ENCODE results near the gene PGM5. TPM values are rescaled to one million over a fixed set of nuclear protein-coding genes. Genes with fewer than 3 reads are reported as not detected.
"Not testable (repeated sequence)": the region's sequence is repeated elsewhere in the genome, so short reads cannot be mapped to it uniquely, and the experiment has no call there.

Gene PGM5
- total RNA-seq, 1 experiment from 2014 or later = 0.15 TPM

- H3K9me2 ChIP-seq (ENCODE audit: insufficient read depth); H3K79me2 ChIP-seq (ENCODE audit: insufficient read depth, low read length); RAD21 ChIA-PET (ENCODE audit: low non-redundant PET in 1 of 2, low total read pairs in 2 of 2, uncharacterized antibody in 2 of 2, unreplicated experiment in 2 of 2); H4K20me1 ChIP-seq (ENCODE audit: insufficient read depth); BruUV-seq (replicated peaks); CTCF ChIA-PET; POLR2A ChIA-PET; H3K36me3 ChIP-seq (ENCODE audit: control insufficient read depth in 1 of 2, insufficient read depth in 2 of 2, low read length in 2 of 2); intact Hi-C loops (cut with micrococcal nuclease); H3K4me2 ChIP-seq (ENCODE audit: low read length); ATAC-seq; H3K27ac ChIP-seq (ENCODE audit: low read depth, low read length); H2AFZ ChIP-seq (ENCODE audit: low read depth, low read length, poor library complexity, severe bottlenecking); H3K4me1 ChIP-seq (ENCODE audit: control insufficient read depth in 1 of 2, insufficient read depth in 2 of 2, low read length in 2 of 2); H3K9me3 ChIP-seq (ENCODE audit: control insufficient read depth in 1 of 2, insufficient read depth in 1 of 2, low read depth in 1 of 2, low read length in 2 of 2); DNase-seq (ENCODE audit: low read depth, low spot score); H3K9ac ChIP-seq (ENCODE audit: low read length); H3K4me3 ChIP-seq (replicated peaks in 1 of 2; ENCODE audit: low read depth in 1 of 2, low read length in 2 of 2); H3K27me3 ChIP-seq (ENCODE audit: insufficient read depth, low read length): not testable (repeated sequence)
These were observed 48.2 kb downstream of the PGM5 start for GRCh38 chr9:68404421-68405185.

DNA sequence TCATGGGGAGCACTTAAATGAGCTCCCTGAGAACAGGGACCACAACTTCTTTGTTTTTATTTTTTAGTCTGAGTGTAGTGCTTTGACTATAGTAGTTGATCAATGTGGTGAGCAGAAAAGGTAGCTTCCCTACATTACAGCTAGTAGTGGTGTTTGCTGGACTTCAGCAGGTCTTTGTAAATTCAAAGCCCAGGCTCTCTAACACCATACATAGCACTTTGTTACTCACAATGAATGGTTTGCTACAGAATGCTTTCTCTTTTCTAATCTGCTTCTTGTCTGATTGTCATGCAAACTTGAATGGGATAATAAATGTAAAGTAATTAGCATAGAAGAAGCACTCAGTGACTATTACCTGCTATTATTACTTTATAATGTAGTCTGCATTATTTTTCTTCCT, 55.5 kb downstream of the PGM5 start:
- H4K20me1 ChIP-seq (ENCODE audit: insufficient read depth); DNase-seq (ENCODE audit: low read depth, low spot score); intact Hi-C loops (cut with micrococcal nuclease); H3K4me3 ChIP-seq (replicated peaks in 1 of 2; ENCODE audit: low read depth in 1 of 2, low read length in 2 of 2); ATAC-seq; H3K9me3 ChIP-seq (ENCODE audit: control insufficient read depth in 1 of 2, insufficient read depth in 1 of 2, low read depth in 1 of 2, low read length in 2 of 2); H3K4me1 ChIP-seq (ENCODE audit: control insufficient read depth in 1 of 2, insufficient read depth in 2 of 2, low read length in 2 of 2); H3K27ac ChIP-seq (ENCODE audit: low read depth, low read length); H3K4me2 ChIP-seq (ENCODE audit: low read length); H3K9me2 ChIP-seq (ENCODE audit: insufficient read depth); RAD21 ChIA-PET (ENCODE audit: low non-redundant PET in 1 of 2, low total read pairs in 2 of 2, uncharacterized antibody in 2 of 2, unreplicated experiment in 2 of 2); BruUV-seq (replicated peaks); H3K27me3 ChIP-seq (ENCODE audit: insufficient read depth, low read length); CTCF ChIA-PET; POLR2A ChIA-PET; H2AFZ ChIP-seq (ENCODE audit: low read depth, low read length, poor library complexity, severe bottlenecking); H3K36me3 ChIP-seq (ENCODE audit: control insufficient read depth in 1 of 2, insufficient read depth in 2 of 2, low read length in 2 of 2); H3K79me2 ChIP-seq (ENCODE audit: insufficient read depth, low read length); H3K9ac ChIP-seq (ENCODE audit: low read length): not testable (repeated sequence)

GRCh38 chr9:68412754-68413153, 56.3 kb downstream of the PGM5 start:
- BruUV-seq (replicated peaks); H3K9ac ChIP-seq (ENCODE audit: low read length); CTCF ChIA-PET; H4K20me1 ChIP-seq (ENCODE audit: insufficient read depth); intact Hi-C loops (cut with micrococcal nuclease); H3K4me1 ChIP-seq (ENCODE audit: control insufficient read depth in 1 of 2, insufficient read depth in 2 of 2, low read length in 2 of 2); H3K4me2 ChIP-seq (ENCODE audit: low read length); ATAC-seq; H3K36me3 ChIP-seq (ENCODE audit: control insufficient read depth in 1 of 2, insufficient read depth in 2 of 2, low read length in 2 of 2); H3K79me2 ChIP-seq (ENCODE audit: insufficient read depth, low read length); H3K9me3 ChIP-seq (ENCODE audit: control insufficient read depth in 1 of 2, insufficient read depth in 1 of 2, low read depth in 1 of 2, low read length in 2 of 2); H3K27me3 ChIP-seq (ENCODE audit: insufficient read depth, low read length); DNase-seq (ENCODE audit: low read depth, low spot score); H3K4me3 ChIP-seq (replicated peaks in 1 of 2; ENCODE audit: low read depth in 1 of 2, low read length in 2 of 2); H3K9me2 ChIP-seq (ENCODE audit: insufficient read depth); RAD21 ChIA-PET (ENCODE audit: low non-redundant PET in 1 of 2, low total read pairs in 2 of 2, uncharacterized antibody in 2 of 2, unreplicated experiment in 2 of 2); H3K27ac ChIP-seq (ENCODE audit: low read depth, low read length); H2AFZ ChIP-seq (ENCODE audit: low read depth, low read length, poor library complexity, severe bottlenecking); POLR2A ChIA-PET: not testable (repeated sequence)

DNA sequence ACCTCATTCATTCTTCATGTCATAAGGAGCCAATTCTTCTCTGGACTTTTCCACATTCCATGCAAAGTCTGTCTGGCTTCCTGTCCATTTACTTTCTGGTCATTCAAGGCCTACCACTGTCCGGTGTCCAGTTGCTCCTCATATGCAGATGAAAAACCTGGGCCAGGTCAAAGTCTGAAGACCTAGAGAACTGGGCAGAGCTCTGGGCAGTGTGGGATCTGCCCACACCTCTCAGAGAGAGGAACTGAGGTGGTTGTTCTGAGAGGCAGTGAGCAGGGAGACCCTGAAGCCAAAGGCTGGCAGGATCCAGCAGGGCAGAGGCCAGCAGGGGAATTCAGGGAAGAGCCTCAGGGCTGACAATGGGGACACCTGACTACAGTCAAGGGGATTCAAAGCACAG, 58.7 kb downstream of the PGM5 start:
- H4K20me1 ChIP-seq (ENCODE audit: insufficient read depth); H3K9me3 ChIP-seq (ENCODE audit: control insufficient read depth in 1 of 2, insufficient read depth in 1 of 2, low read depth in 1 of 2, low read length in 2 of 2); CTCF ChIA-PET; H3K79me2 ChIP-seq (ENCODE audit: insufficient read depth, low read length); H3K36me3 ChIP-seq (ENCODE audit: control insufficient read depth in 1 of 2, insufficient read depth in 2 of 2, low read length in 2 of 2); H3K4me2 ChIP-seq (ENCODE audit: low read length); BruUV-seq (replicated peaks); RAD21 ChIA-PET (ENCODE audit: low non-redundant PET in 1 of 2, low total read pairs in 2 of 2, uncharacterized antibody in 2 of 2, unreplicated experiment in 2 of 2); ATAC-seq; H3K9me2 ChIP-seq (ENCODE audit: insufficient read depth); H2AFZ ChIP-seq (ENCODE audit: low read depth, low read length, poor library complexity, severe bottlenecking); H3K9ac ChIP-seq (ENCODE audit: low read length); POLR2A ChIA-PET; DNase-seq (ENCODE audit: low read depth, low spot score); H3K4me1 ChIP-seq (ENCODE audit: control insufficient read depth in 1 of 2, insufficient read depth in 2 of 2, low read length in 2 of 2); H3K27ac ChIP-seq (ENCODE audit: low read depth, low read length); H3K4me3 ChIP-seq (replicated peaks in 1 of 2; ENCODE audit: low read depth in 1 of 2, low read length in 2 of 2): not testable (repeated sequence)
- peaks cover 10% of the 10 kb centered on the region; the same call in 1 of the 2 replicates for H3K27me3 ChIP-seq (ENCODE audit: insufficient read depth, low read length)
- intact Hi-C loops (cut with micrococcal nuclease) = loop anchor here (5.0 kb wide), 1 partner anchor 37 kb away; no protein-coding TSS in a partner anchor
